HCT116 (cell line): ENCODE results near the gene SLC52A3. TPM values are rescaled to one million over a fixed set of nuclear protein-coding genes. Genes with fewer than 3 reads are reported as not detected.

Source experiments
- ATAC-seq: fragments of 200-7000 bp; cut with Tn5 transposase; 2 replicates; pipeline ENCODE4 v1.9.1; 2020; ENCODE audit warnings: mild to moderate bottlenecking, moderate library complexity
- BruUV-seq: library from RNA; stranded (reverse); fragments of 400-500 nt; replicated peaks from 2 replicates; lab custom pipeline; 2021; lab: Mats Ljungman, UMichigan
- CTCF ChIA-PET: fragments of 300-600 bp; sonication (Branson Sonifier 250); formaldehyde crosslinking; loops from one replicate; lab custom pipeline; 2021; ENCODE audit warnings: antibody characterized with exemption; lab: Charles Lee
- POLR2A ChIA-PET: fragments of 300-600, 350-600 bp; sonication (Branson Sonifier 250); formaldehyde crosslinking; loops from one replicate; lab custom pipeline; 2021; ENCODE audit warnings: antibody characterized with exemption; lab: Charles Lee
- RAD21 ChIA-PET, 2 experiments: fragments of 300-600 bp; sonication (Branson Sonifier 250); formaldehyde crosslinking; loops; one replicate each; lab custom pipeline; 2023; ENCODE audit warnings: low total read pairs in 2 of 2; ENCODE audit not compliant: uncharacterized antibody in 2 of 2, unreplicated experiment in 2 of 2, low non-redundant PET in 1 of 2; lab: Charles Lee
- DNase-seq: peaks from one replicate; pipeline ENCODE4 v3.0.0-alpha.2; 2010; ENCODE audit warnings: low read depth, low spot score
- H2AFZ ChIP-seq: fragments of 200-600 bp; shearing (Covaris generic), sonication (generic); 2 replicates; pipeline ENCODE4 v1.6.1; 2017; ENCODE audit warnings: low read depth, mixed run types, mixed read lengths, antibody characterized with exemption, low read length; ENCODE audit not compliant: poor library complexity, severe bottlenecking
- H3K27ac ChIP-seq: 2 replicates; pipeline ENCODE4 v1.5.1; 2012; ENCODE audit warnings: low read depth, low read length
- H3K27me3 ChIP-seq: fragments of 200-600 bp; sonication (generic); 2 replicates; pipeline ENCODE4 v1.6.1; 2016; ENCODE audit warnings: mixed run types, low read length, mixed read lengths; ENCODE audit not compliant: insufficient read depth
- H3K36me3 ChIP-seq, 2 experiments: fragments of 200-500 bp in 1 of 2; fragments of 200-600 bp in 1 of 2; sonication (Bioruptor generic) in 1 of 2; sonication (generic) in 1 of 2; 2 replicates each; pipeline versions ENCODE4 v1.5.1 to v1.6.1; 2014 to 2016; ENCODE audit warnings: low read length in 2 of 2, inconsistent platforms in 1 of 2, mixed read lengths in 1 of 2, mixed run types in 1 of 2; ENCODE audit not compliant: insufficient read depth in 2 of 2, control insufficient read depth in 1 of 2
- H3K4me1 ChIP-seq, 2 experiments: fragments of 200-600 bp in 1 of 2; sonication (generic) in 1 of 2; 2 replicates each; pipeline versions ENCODE4 v1.5.1 to v1.6.1; 2012 to 2017; ENCODE audit warnings: low read length in 2 of 2, inconsistent platforms in 1 of 2, mild to moderate bottlenecking in 1 of 2, mixed read lengths in 1 of 2, mixed run types in 1 of 2, moderate library complexity in 1 of 2; ENCODE audit not compliant: insufficient read depth in 2 of 2, control insufficient read depth in 1 of 2
- H3K4me2 ChIP-seq: fragments of 200-600 bp; sonication (generic); 2 replicates; pipeline ENCODE4 v1.6.1; 2017; ENCODE audit warnings: mixed run types, low read length, mixed read lengths
- H3K4me3 ChIP-seq, 2 experiments: fragments of 200-600 bp in 1 of 2; sonication (generic) in 1 of 2; replicated peaks in 1 of 2; 2 replicates each; pipeline ENCODE4 v1.5.1; 2011 to 2016; ENCODE audit warnings: low read length in 2 of 2, control low read depth in 1 of 2, low read depth in 1 of 2, mild to moderate bottlenecking in 1 of 2, mixed read lengths in 1 of 2, mixed run types in 1 of 2
- H3K79me2 ChIP-seq: fragments of 200-600 bp; sonication (generic); 2 replicates; pipeline ENCODE4 v1.6.1; 2017; ENCODE audit warnings: mild to moderate bottlenecking, mixed run types, low read length, moderate library complexity, mixed read lengths; ENCODE audit not compliant: insufficient read depth
- H3K9ac ChIP-seq: fragments of 200-600 bp; sonication (generic); 2 replicates; pipeline ENCODE4 v1.6.1; 2016; ENCODE audit warnings: low read length, mixed read lengths
- H3K9me2 ChIP-seq: fragments of 200-600 bp; sonication (generic), shearing (Covaris generic); 2 replicates; pipeline ENCODE4 v1.6.1; 2017; ENCODE audit warnings: mixed run types, mild to moderate bottlenecking, moderate library complexity; ENCODE audit not compliant: insufficient read depth
- H3K9me3 ChIP-seq, 2 experiments: fragments of 200-500 bp in 1 of 2; fragments of 200-600 bp in 1 of 2; sonication (Bioruptor generic) in 1 of 2; sonication (generic) in 1 of 2; 2 replicates each; pipeline ENCODE4 v1.6.1; 2014 to 2017; ENCODE audit warnings: low read length in 2 of 2, mixed read lengths in 2 of 2, inconsistent platforms in 1 of 2, low read depth in 1 of 2, mild to moderate bottlenecking in 1 of 2, mixed run types in 1 of 2, moderate library complexity in 1 of 2; ENCODE audit not compliant: control insufficient read depth in 1 of 2, insufficient read depth in 1 of 2
- H4K20me1 ChIP-seq: fragments of 200-600 bp; sonication (generic), shearing (Covaris generic); 2 replicates; pipeline ENCODE4 v1.6.1; 2017; ENCODE audit warnings: mixed run types, mild to moderate bottlenecking, moderate library complexity; ENCODE audit not compliant: insufficient read depth
- CBX3 ChIP-seq: IDR thresholded peaks from 2 replicates; pipeline ENCODE4 v1.6.1; 2012; ENCODE audit warnings: low read depth
- EGR1 ChIP-seq: IDR thresholded peaks from 2 replicates; pipeline ENCODE4 v1.6.1; 2012; ENCODE audit warnings: low read depth
- EZH2 ChIP-seq: fragments of 200-600 bp; sonication (generic); IDR thresholded peaks from 2 replicates; pipeline ENCODE4 v1.6.1; 2017; ENCODE audit warnings: antibody characterized with exemption, mixed run types
- POLR2A ChIP-seq: IDR thresholded peaks from 2 replicates; pipeline ENCODE4 v1.7.0; 2011; ENCODE audit warnings: borderline replicate concordance; ENCODE audit not compliant: insufficient read depth, insufficient read length; ENCODE audit errors: extremely low read depth
- POLR2AphosphoS5 ChIP-seq: IDR thresholded peaks from 2 replicates; pipeline ENCODE4 v1.6.1; 2011; ENCODE audit warnings: mild to moderate bottlenecking, low read depth, low read length, moderate library complexity
- RAD21 ChIP-seq: IDR thresholded peaks from 2 replicates; pipeline ENCODE4 v1.6.1; 2012; ENCODE audit warnings: low read depth, mild to moderate bottlenecking
- SIN3A ChIP-seq: IDR thresholded peaks from 2 replicates; pipeline ENCODE4 v1.6.1; 2012; ENCODE audit warnings: low read depth
- SP1 ChIP-seq: IDR thresholded peaks from 2 replicates; pipeline ENCODE4 v1.6.1; 2012; ENCODE audit warnings: low read depth
- TCF7L2 ChIP-seq: IDR thresholded peaks from 2 replicates; pipeline ENCODE4 v1.7.0; 2011; ENCODE audit warnings: borderline replicate concordance, inconsistent platforms; ENCODE audit not compliant: insufficient read depth, insufficient read length; ENCODE audit errors: extremely low read depth
- YY1 ChIP-seq: IDR thresholded peaks from 2 replicates; pipeline ENCODE4 v1.6.1; 2011; ENCODE audit warnings: low read length, low read depth, moderate library complexity, mild to moderate bottlenecking; ENCODE audit not compliant: insufficient replicate concordance; ENCODE audit errors: extremely low read depth
- ZFX ChIP-seq: fragments of 450-650 bp; IDR thresholded peaks from 2 replicates; pipeline ENCODE4 v1.6.1; 2017
- intact Hi-C: fragments of 100-400 bp; cut with micrococcal nuclease; formaldehyde crosslinking; loops from 2 replicates; pipeline ENCODE4 v1.10.0; 2022
- total RNA-seq: library from RNA; stranded (reverse); gene quantifications from one replicate; pipeline ENCODE4 v1.2.1, GENCODE V29; 2021; ENCODE audit not compliant: unreplicated experiment
- TF ChIP-seq, protein P1 (sequence below): IDR thresholded peaks from 2 replicates; pipeline ENCODE4 v1.6.1; 2012; ENCODE audit warnings: low read depth
- TF ChIP-seq, protein P2 (sequence below): IDR thresholded peaks from 2 replicates; pipeline ENCODE4 v1.6.1; 2012
- TF ChIP-seq, protein P3 (sequence below): IDR thresholded peaks from 2 replicates; pipeline ENCODE4 v1.6.1; 2012

Gene SLC52A3
- total RNA-seq, 1 experiment from 2014 or later: 10.2 TPM

DNA sequence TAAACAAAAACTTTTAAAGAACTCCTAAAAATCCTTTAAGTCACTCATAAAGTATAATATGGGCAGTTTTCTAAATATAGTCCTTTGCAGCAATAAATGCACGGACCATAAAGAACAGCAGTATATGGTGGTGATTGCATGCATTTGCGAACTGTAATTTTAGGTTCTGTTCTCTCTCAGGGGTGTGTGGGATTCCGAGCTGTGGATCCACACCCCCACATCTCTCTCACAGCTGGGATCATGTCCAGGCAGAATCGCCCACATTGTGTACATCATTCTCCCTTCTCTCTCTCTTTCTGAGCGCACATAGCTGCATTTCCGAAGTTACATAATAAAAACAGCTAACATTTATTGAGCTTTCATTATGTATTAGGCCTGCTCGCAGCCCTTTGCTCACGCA, 28.6 kb downstream of the SLC52A3 start:
- no peak for ATAC-seq
- H2AFZ ChIP-seq: no peak overlapping the region
- BruUV-seq: no TSS peak
- RAD21 ChIA-PET: interaction anchor here (0.5 to 2.4 kb wide), 5 partner anchors 11 to 377 kb away, joined by 3 to 6 read pairs (median 3); no protein-coding TSS in a partner anchor
- no peaks in the 10 kb centered on the region for H3K36me3 ChIP-seq
- no peak overlapping the region for H3K27ac ChIP-seq
- peaks cover 2 to 7% of the 10 kb centered on the region in 2 experiments; a peak in 2 of 4 replicates for H3K9me3 ChIP-seq
- no peak overlapping the region for H3K4me2 ChIP-seq
- TF ChIP-seq POLR2AphosphoS5 (no peak), POLR2A (no peak), EZH2 (no peak), YY1 (no peak), SIN3A (no peak), EGR1 (no peak), ZFX (no peak), CBX3 (no peak), TCF7L2 (no peak), RAD21 (no peak), SP1 (no peak)
- TF ChIP-seq, protein P1, sequence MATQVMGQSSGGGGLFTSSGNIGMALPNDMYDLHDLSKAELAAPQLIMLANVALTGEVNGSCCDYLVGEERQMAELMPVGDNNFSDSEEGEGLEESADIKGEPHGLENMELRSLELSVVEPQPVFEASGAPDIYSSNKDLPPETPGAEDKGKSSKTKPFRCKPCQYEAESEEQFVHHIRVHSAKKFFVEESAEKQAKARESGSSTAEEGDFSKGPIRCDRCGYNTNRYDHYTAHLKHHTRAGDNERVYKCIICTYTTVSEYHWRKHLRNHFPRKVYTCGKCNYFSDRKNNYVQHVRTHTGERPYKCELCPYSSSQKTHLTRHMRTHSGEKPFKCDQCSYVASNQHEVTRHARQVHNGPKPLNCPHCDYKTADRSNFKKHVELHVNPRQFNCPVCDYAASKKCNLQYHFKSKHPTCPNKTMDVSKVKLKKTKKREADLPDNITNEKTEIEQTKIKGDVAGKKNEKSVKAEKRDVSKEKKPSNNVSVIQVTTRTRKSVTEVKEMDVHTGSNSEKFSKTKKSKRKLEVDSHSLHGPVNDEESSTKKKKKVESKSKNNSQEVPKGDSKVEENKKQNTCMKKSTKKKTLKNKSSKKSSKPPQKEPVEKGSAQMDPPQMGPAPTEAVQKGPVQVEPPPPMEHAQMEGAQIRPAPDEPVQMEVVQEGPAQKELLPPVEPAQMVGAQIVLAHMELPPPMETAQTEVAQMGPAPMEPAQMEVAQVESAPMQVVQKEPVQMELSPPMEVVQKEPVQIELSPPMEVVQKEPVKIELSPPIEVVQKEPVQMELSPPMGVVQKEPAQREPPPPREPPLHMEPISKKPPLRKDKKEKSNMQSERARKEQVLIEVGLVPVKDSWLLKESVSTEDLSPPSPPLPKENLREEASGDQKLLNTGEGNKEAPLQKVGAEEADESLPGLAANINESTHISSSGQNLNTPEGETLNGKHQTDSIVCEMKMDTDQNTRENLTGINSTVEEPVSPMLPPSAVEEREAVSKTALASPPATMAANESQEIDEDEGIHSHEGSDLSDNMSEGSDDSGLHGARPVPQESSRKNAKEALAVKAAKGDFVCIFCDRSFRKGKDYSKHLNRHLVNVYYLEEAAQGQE: no peak
- TF ChIP-seq, protein P2, sequence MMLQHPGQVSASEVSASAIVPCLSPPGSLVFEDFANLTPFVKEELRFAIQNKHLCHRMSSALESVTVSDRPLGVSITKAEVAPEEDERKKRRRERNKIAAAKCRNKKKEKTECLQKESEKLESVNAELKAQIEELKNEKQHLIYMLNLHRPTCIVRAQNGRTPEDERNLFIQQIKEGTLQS: no peak
- TF ChIP-seq, protein P3, sequence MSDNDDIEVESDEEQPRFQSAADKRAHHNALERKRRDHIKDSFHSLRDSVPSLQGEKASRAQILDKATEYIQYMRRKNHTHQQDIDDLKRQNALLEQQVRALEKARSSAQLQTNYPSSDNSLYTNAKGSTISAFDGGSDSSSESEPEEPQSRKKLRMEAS: no peak
- TF ChIP-seq, all 23 proteins: peak for 0
- Histone ChIP-seq H3K9ac (no peak overlapping the region), H3K4me1 (peaks cover 0 to 7% of the 10 kb centered on the region in 2 experiments; a peak in 1 of 4 replicates), H3K27me3 (no peaks in the 10 kb centered on the region), H3K79me2 (no peaks in the 10 kb centered on the region), H4K20me1 (no peaks in the 10 kb centered on the region), H3K9me2 (no peaks in the 10 kb centered on the region), H3K4me3 (no peak overlapping the region)
- ChIA-PET POLR2A (no interaction called here), CTCF (interaction anchor here (0.9 to 2.5 kb wide), 14 partner anchors 9 to 384 kb away, joined by 3 to 21 read pairs (median 8); partner anchors contain the start of gene SLC52A3)
- intact Hi-C loops: loop anchor here (1.0 to 5.0 kb wide), 4 partner anchors 73 to 387 kb away; partner anchors contain the start of gene SRXN1
- DNase-seq: no peak
